ENCODE results near the gene ANKLE2.

ANKLE2 gene

DNA sequence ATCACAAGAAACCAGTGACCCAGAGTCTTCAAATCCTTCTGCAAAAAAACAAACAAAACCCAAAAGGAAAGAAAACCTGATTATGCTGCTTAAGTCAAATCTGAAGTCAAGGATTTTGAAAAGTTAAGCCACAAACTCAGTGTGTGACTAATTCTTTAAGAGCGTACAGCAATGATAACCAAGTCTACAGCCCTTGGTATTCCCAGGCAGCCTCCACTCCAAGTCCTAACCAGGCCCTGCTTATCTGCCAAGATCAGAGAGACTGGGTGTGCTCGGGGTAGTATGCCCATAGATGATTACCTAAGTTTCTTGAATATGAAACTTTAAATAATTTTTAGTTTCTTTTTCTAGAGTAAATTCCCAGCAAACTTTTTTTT lies 37.9 kb downstream of the ANKLE2 start:
- H3K27ac ChIP-seq: no peak overlapping the region

DNA sequence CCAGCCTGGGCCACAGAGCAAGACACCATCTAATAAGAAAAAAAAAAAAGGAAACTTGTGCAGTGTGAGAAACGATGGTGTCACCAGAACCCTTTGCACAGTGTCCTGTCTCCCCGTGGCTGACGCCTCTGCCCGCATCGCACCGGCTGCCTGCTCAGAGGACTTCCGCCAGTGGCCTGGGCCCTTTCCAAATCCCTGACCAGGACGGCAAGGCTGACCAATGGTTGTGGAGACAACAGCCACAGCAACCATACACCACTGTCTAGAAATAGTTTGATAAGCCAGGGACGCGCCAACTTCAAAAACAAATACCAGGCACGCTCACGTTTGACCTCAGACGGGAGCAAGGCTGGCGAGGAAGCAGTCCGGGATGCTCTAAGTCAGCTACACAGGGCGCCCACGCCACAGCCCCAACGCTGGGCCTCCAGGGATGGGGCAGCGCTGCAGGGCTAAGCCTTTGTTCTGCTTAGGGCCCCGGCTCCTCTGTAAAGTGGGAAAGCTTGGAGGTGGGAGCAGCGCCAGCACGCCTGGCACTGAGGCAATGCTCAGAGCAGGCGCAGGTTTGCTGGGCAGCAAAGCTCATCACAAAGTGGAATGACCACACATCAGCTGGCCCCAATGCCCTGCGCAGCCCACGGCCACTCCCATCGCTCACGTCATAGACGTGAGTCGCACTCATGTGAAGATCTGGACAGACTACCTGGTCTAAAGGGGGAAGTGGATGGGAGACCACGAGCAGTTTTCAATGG lies 38.4 kb downstream of the ANKLE2 start:
- DNase-seq (ENCODE audit: low read depth, low spot score): no peak
- H3K27ac ChIP-seq: no peak overlapping the region

More for the DNA sequence above, 37.9 kb downstream of the ANKLE2 start:
- no peak for DNase-seq (ENCODE audit: low read depth, low spot score)

DNA sequence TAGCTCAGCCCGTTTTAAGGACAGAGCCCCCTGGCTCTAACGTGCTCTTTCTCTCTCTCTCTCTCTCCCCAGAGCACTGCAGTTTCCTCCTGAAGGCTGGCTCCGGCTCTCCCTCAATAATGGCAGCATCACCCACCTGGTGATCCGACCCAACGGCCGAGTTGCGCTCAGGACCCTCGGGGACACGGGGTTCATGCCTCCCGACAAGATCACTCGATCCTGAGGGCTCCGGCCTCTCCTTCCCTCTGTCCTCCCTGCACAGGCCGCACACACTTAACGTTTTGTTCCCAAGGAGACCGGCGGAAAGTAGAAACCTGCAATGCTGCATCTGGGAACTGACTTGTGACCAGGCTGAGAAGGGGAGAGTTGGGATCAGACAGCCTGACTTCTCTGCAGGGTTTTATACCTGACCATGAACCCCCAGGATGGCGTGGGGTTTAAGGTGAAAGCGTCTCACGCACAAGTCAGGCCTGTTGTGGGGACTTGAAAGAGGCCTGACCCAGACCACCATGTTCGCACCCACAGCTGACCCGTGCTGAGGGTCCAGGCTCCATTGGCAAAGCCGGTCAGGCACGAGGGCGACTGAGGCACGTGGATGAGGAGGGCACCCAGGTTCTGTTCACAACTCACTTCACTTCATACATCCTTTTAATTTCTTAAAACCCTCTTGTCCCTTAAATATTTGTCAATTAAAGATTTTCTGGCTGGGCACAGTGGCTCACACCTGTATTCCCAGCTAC lies 40.9 kb downstream of the ANKLE2 start:
- H3K27ac ChIP-seq: no peak overlapping the region
- DNase-seq (ENCODE audit: low read depth, low spot score): no peak

DNA sequence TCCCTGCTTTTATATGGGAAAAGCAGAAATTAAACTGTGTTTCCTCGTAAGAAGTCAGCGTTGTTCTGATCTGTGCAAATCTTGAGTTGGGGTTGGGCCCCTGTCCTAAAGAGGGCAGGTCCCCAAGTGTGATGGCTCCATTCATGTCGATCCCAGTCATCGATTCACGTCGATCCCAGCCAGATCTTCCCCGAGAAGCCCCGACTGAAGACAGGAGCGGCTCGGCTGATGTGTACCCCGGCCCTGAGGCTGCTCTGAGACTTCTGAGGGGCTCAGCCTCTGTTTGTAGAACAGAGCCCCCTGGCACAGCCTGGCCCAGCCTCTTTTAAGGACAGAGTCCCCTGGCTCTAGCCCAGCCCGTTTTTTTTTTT lies 41.7 kb downstream of the ANKLE2 start:
- no peak overlapping the region for H3K27ac ChIP-seq
- no peak for DNase-seq (ENCODE audit: low read depth, low spot score)

DNA sequence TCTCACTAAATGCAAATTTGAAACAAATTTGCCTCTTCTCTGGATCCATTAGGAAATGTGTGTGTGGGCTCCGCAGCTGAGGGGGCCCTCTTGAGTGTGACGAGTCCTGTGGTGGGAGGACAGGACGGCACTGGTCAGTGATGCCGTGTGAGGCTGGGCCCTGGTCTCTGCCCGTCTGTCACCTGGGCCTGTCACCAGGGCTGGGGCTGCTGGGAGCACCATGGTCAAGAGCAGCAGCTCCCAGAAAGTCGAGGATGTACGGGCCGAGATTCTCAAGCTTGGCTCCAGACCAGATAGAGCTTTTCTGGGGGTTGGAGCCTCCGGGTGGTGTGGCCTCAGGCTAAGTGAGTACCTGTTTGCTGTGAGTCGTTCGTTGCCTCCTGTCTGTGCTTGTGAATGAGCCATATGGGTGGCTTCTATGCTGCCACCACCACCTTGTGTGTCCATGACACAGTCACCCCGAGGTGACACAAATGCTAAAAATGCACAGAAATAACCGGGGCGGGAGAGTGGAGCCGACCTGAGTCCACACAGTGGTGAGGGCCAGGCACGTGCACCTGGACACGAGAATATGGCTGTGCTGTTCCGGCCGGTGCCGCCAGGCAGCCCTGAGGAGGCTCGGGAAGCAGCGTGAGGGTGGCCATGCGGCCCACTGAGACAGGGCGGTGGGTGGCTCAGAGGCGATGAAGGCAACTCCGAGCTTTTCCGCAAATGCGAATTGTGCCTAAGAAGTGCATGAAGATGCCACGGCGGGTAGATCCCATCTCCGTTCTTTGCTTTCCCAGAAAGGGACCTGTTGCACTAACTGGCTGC lies 42.3 kb downstream of the ANKLE2 start:
- no peak for DNase-seq (ENCODE audit: low read depth, low spot score)
- H3K27ac ChIP-seq: no peak overlapping the region

DNA sequence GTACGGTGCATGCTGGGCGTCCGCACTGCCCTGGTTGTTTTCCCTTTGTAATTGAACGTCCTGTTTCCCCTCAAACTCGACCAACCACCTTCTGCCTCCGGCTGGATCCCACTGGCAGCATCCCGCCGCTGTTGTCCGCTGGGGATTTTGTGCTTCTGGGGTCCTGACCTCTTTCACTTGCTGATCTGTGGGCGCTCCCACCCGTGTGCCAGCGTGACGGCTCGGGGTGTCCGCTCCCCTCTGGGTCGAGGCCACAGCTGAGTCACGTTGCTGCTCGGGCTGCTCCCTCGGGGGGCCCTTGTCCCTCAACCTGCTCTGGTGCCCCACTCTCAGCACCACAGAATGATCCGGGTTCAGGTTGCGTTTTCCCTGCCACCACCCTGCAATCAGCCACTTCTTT lies 43.0 kb downstream of the ANKLE2 start:
- DNase-seq (ENCODE audit: low read depth, low spot score): no peak
- no peak overlapping the region for H3K27ac ChIP-seq

DNA sequence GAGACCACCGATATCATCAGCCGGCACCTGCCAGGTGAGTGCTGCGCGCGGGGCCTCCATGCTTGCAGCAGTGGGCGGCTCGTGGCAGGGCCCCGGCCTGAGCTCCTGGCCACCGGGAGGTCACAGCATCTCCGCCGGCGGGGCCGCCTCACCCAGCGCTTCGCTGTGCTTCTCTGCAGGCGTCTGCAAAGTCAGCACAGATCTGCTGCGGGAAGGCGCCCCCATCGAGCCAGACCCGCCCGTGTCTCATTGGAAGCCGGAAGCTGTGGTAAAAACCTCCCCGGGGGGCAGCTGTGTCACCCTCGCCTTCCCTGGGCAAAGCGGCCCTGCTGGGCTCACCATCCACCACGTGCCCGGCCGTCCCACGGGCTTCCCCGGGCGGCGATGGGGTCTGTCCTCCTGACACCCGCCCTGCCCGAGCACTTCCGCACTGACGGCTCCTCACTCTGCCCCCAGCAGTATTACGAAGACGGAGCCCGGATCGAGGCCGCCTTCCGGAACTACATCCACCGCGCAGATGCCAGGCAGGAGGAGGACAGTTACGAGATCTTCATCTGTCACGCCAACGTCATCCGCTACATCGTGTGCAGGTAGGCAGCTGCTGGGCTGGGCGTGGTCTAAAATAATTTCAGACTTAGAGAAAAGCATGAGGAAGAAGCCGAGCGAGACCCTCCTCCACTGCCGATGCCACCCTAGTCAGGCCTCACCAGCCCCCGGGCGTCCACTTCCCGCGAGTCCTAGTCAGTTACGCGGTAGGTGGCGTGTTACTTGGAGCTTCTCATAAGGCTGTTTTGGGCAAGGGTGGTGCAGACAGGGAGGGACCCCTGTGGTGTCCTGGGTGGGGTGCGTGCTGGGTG lies 43.9 kb downstream of the ANKLE2 start:
- DNase-seq (ENCODE audit: low read depth, low spot score): no peak

DNA sequence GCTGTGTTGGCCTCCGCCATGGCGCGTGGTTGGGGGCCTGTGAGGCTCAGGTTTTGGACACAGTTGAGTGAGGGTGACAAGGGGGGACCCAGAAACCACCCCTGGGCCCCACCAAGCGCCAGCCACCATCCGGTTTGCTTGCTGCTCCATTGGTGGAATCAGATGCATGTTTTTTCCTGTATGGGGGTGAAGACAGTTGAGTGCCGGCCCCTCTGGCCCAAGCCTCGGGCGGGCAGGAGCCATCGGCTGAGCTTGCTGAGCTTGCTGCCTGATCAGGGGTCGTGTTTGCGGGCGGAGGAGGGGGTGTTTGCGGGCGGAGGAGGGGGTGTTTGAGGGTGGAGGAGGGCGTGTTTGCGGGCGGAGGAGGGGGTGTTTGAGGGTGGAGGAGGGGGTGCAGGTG lies 44.6 kb downstream of the ANKLE2 start:
- DNase-seq (ENCODE audit: low read depth, low spot score): no peak
- H3K27ac ChIP-seq: no peak overlapping the region

More for the DNA sequence above, 43.9 kb downstream of the ANKLE2 start:
- no peak overlapping the region for H3K27ac ChIP-seq

DNA sequence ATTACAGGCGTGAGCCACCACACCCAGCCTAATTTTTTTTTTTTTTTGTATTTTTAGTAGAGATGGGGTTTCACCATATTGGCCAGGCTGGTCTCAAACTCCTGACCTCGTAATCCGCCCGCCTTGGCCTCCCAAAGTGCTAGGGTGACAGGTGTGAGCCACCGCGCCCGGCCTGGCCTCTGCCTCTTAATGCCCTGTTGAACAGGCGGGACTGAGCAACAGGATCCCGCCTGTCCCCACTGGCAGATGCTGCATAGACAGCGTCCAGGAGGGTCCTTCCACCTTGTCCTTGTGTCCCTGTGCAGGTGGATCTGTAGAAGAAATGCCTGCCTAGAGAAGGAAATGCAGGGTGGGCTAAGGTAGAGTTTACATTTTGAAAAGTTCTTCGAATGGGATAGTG lies 45.3 kb downstream of the ANKLE2 start:
- no peak overlapping the region for H3K27ac ChIP-seq
- no peak for DNase-seq (ENCODE audit: low read depth, low spot score)

DNA sequence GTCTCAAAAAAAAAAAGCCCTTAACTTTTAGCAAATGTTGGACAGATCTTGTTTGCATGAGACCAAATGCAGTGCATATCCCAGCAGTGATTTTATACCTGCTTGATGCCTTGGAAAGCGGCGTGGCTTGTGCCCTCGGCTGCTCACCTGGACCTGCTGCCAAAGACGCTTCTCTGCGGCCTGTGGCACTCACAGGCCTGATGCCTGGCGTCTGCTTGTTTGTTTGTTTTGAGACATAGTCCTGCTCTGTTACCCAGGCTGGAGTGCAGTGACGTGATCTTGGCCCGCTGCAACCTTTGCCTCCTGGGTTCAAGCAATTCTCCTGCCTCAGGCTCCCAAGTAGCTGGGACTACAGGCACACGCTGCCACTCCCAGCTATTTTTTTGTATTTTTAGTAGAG lies 45.8 kb downstream of the ANKLE2 start:
- no peak overlapping the region for H3K27ac ChIP-seq
- no peak for DNase-seq (ENCODE audit: low read depth, low spot score)

DNA sequence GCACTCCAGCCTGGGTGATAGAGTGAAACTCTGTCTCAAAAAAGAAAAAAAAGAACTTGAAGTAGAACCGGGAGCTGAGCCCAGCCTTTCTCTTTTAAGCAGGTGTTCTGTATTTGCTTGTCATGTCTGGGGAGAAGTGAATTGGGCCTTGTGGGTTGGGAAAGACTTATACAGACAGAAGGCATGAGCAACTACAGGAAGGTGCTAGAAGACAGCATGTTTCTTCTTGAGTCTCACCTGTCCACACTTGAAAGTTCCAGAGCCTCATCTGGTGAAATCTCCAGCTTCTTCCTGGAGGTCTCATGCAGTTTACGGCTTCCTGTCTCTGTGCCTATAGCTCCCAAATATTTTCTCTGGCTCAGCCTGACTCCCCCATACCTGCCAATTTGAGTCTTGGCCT lies 48.5 kb downstream of the ANKLE2 start:
- DNase-seq (ENCODE audit: low read depth, low spot score): peak; percentile 82
- H3K27ac ChIP-seq: peak overlapping the region; percentile 63

DNA sequence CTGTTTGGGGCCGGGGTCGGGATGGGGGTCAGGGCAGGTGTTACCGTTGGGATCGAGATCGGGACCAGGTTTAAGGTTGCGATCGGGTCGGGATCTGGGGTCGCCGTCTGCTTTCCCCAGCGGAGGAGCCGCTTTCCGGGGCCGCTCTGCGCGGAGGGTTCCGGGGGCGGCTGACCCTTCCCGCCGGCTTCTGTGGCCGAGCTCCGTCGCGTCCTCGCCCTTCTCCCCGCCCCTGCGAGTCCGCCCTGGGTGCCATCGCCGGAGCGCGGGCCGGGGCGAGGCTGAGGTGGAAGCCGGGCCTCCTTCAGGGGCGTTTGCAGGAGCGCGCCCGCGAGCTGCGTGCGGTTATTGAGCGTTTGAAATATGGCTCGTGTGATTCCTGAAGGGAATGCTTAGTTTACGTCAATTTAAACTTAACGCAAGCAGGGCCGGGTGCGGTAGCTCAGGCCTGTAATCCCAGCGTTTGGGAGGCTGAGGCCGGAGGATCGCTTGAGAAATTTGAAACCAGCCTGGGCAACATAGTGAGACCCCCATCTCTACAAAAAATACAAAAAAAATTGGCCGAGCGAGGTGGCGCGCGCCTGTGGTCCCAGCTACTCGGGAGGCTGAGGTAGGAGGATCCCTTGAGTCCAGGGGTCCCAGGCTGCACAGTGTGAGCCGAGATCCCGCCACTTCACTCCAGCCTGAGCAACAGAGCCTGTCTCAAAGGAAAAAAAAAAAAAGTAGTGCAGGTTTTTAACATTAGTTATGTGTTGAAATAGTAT lies 50.4 kb downstream of the ANKLE2 start:
- H3K27ac ChIP-seq: peak overlapping the region; percentile 78
- no peak for DNase-seq (ENCODE audit: low read depth, low spot score)

DNA sequence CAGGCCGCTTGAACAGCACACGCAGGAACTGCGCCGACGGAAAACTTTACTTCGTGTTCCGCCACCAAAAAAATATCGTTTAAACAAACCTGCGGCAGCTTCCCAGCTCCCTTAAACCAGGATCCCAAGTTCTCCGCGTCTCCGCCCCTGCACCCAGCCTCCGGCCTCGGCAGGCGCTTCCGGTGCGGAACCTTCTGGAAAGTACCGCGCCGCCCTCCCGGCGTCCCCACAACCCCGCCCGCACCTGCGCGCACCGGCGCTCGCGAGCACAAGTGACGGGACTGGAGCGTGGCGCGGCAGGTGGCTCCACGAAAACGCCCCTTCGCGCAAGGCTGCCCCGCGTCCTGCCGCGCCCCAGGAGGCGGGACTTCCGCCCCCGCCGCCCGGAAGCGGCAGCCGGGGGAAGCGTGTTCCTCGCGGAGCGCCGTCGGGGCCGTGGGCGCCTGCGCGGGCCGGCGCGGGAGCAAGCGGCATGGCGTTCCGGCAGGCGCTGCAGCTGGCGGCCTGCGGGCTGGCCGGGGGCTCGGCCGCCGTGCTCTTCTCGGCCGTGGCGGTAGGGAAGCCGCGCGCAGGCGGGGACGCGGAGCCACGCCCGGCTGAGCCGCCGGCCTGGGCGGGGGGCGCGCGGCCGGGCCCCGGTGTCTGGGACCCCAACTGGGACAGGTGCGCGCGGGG lies 51.1 kb downstream of the ANKLE2 start, which contains the start of gene PGAM5:
TSS of gene PGAM5 (plus strand) at position 438 of the 675 bp plus-strand sequence. CDS start at position 473, 35 bp downstream.
- peak; percentile 66 for DNase-seq (ENCODE audit: low read depth, low spot score)
- H3K27ac ChIP-seq: peak within 1 kb of the TSS; percentile 78

DNA sequence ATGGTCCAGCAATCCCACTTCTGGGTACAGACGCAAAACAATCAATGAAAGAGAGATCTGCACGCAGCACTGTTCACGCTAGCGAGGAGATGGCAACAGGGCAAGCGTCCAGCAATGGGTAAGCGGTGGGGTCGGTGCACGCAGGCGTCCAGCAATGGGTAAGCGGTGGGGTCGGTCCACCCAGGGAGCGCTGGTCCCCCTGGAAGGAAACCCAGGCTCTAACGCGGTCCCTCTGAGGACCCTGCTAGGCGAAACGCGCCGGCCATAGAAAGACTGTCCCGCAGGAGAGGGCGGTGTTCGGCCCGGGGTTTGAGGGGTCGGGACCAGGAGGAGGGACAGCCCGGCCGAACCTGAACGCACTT lies 51.6 kb downstream of the ANKLE2 start:
- H3K27ac ChIP-seq: peak overlapping the region; percentile 78

DNA sequence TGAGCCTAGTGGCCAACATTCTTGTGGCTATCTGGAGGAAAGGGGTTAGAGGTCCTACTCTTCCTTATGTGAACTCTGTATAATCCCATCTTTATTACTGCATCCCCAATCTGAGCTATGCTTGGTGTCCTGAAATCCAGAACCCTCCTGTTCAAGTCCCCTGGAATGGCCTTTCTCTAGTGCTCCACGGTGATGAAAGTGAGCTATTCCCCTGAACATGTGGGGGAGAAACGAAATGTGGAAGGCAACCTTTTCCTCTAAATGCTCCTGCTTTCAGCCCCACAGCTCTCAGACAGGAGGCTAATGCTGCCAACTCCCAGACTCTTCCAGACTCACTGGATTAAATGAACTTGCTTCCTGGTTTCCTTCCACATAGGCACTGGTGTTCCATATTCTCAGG lies 53.5 kb downstream of the ANKLE2 start:
- H3K27ac ChIP-seq: no peak overlapping the region
- DNase-seq (ENCODE audit: low read depth, low spot score): no peak

More for the DNA sequence above, 51.6 kb downstream of the ANKLE2 start:
- no peak for DNase-seq (ENCODE audit: low read depth, low spot score)

DNA sequence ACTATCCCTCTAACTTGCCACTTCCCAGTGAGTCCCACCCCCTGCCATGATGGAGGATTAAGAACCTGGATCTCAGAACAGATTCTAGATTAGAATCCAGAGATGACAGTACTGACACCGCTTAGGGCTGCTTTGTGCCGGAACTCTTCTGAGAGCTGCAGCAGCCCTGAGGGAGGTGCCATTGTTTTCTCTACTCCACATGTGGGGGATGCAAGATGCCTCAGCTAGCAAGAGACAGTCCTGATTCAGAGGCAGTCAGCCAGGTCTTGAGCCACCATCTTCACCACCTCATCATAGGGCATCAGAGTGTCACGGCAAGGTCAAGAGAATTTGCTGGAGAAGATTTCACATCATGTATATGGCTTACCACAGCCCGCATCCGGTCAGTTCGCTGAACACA lies 54.4 kb downstream of the ANKLE2 start:
- no peak for DNase-seq (ENCODE audit: low read depth, low spot score)
- H3K27ac ChIP-seq: no peak overlapping the region

DNA sequence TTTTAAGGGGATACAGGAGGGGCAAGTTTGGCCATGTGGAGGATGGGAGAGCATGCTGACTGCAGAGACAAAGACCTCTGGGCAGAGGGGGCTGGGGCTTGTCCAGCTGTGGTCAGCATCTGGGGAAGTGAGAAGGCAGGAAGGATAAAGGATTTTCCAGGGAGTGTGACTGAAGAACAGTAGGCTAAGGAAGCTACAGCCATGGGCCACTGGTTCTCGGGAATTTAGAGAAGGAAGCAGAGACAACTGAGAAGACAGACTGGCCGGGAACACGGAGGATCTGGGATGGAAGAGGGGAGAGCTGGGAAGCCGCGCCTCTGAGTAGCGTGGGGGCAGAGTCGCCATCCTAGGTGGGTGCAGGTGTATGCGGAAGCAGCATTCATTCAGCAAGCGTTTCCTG lies 58.0 kb downstream of the ANKLE2 start:
- no peak overlapping the region for H3K27ac ChIP-seq
- no peak for DNase-seq (ENCODE audit: low read depth, low spot score)

DNA sequence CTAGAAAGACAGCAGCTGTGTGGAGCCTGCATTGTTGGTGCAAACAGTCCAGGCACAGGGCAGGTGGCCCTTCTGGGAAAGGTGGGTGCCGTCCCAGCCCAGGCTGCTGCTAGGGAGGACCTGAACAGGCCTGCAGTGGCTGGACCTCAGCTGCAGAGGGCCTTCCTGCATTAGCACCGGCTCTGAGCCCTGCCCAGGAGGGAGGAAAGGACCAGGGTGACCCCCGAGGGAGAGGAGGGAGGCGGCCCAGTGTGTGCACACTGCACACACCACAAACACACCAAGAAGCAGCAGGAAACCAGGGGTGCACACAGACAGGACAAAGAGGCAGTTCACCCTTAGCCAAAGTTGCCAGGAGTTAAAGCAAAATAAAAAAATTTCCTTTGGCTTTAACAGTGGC lies 59.0 kb downstream of the ANKLE2 start:
- no peak for DNase-seq (ENCODE audit: low read depth, low spot score)
- no peak overlapping the region for H3K27ac ChIP-seq
